ENCODE data around the gene TBCA.

TBCA gene

GRCh38 chr5:77795846-77796245 is 19.7 kb upstream of the TBCA start:
- TF ChIP-seq CTCF (IDR thresholded peaks at IDR 0.05; ENCODE audit: low read depth, low read length) = no peak
- H3K4me3 ChIP-seq (ENCODE audit: low read depth, low read length) = no peak overlapping the region

DNA sequence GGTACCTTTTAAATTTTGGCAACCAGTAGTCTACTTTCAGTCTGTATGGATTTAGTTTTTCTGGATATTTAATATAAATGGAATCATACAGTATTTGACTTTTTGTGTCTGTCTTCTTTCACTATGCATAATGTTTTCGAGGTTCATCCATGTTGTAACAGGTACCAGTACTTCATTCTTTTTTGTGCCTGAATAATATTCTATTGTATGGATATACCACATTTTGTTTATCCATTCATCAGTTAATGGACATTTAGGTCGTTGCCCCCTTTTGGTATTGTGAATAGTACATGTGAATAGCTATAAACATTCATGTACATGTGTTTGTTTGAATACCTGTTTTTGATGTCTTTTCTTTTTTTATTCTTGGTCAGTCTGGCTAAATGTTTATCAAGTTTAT is 19.1 kb upstream of the TBCA start:
- TF ChIP-seq CTCF (IDR thresholded peaks at IDR 0.05; ENCODE audit: low read depth, low read length) = no peak
- no peak overlapping the region for H3K4me3 ChIP-seq (ENCODE audit: low read depth, low read length)

GRCh38 chr5:77791926-77792325 is 15.8 kb upstream of the TBCA start:
- H3K4me3 ChIP-seq (ENCODE audit: low read depth, low read length) = no peak overlapping the region
- no peak for TF ChIP-seq CTCF (IDR thresholded peaks at IDR 0.05; ENCODE audit: low read depth, low read length)

- no peak for TF ChIP-seq CTCF (IDR thresholded peaks at IDR 0.05; ENCODE audit: low read depth, low read length)
- no peak overlapping the region for H3K4me3 ChIP-seq (ENCODE audit: low read depth, low read length)
Measured at GRCh38 chr5:77791356-77791755, 15.2 kb upstream of the TBCA start.

- TF ChIP-seq CTCF (IDR thresholded peaks at IDR 0.05; ENCODE audit: low read depth, low read length) = no peak
- no peak overlapping the region for H3K4me3 ChIP-seq (ENCODE audit: low read depth, low read length)
Measured at GRCh38 chr5:77785229-77785628, 9.1 kb upstream of the TBCA start.

DNA sequence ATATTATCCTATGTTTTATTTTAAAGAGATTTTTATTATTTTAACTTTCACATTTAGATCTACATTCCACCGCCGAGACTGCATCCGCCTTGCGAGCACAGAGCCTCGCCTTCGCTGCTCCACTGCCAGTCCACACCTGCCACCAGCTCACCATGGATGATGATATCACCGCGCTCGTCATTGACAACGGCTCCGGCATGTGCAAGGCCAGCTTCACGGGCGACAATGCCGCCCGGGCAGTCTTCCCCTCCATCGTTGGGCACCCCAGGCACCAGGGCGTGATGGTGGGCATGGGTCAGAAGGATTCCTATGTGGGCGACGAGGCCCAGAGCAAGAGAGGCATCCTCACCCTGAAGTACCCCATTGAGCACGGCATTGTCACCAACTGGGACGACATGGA is 8.6 kb upstream of the TBCA start:
- no peak for TF ChIP-seq CTCF (IDR thresholded peaks at IDR 0.05; ENCODE audit: low read depth, low read length)

DNA sequence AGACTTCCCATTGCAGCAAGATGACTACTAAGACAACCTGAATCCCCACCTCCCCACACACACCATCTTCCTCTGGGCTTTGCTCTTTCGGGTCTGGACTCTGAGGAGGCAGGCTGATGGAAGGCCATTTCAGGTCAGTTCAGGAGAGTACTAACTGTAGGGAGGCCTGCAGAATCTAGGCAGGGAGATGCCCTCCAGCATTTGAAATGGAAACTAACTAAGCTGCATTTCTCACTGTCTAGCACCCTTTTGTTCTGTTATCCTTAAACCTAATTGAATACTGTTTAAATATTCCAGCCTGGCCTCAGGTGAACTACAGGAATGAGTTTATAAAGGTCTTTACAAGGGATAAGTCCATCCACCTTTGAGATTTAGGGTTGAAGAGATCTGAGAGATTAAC is 4.9 kb upstream of the TBCA start:
- H3K4me3 ChIP-seq (ENCODE audit: low read depth, low read length) = no peak overlapping the region
- TF ChIP-seq CTCF (IDR thresholded peaks at IDR 0.05; ENCODE audit: low read depth, low read length) = no peak

More for the DNA sequence above, 8.6 kb upstream of the TBCA start:
- no peak overlapping the region for H3K4me3 ChIP-seq (ENCODE audit: low read depth, low read length)

Data from WI38 (cell line).